SK-N-SH (cell line): Measurements from ENCODE around the gene NOX3. TPM values are rescaled to one million over a fixed set of nuclear protein-coding genes. Genes with fewer than 3 reads are reported as not detected.

Source experiments
- CTCF ChIA-PET: fragments of 300-600, 350-600 bp; formaldehyde crosslinking; extraction: SDS; loops from one replicate; lab custom pipeline; 2021; lab: Yijun Ruan, JAX
- POLR2A ChIA-PET: fragments of 350-600 bp; sonication (Branson Sonifier 250); formaldehyde crosslinking; extraction: SDS; loops from one replicate; lab custom pipeline; 2020; ENCODE audit warnings: antibody characterized with exemption, inconsistent platforms; lab: Yijun Ruan, JAX
- DNase-seq: peaks from one replicate; pipeline ENCODE4 v3.0.0; 2012
- H2AFZ ChIP-seq: fragments of 200-600 bp; sonication (generic); 2 replicates; pipeline ENCODE4 v1.8.1; 2016; ENCODE audit warnings: antibody characterized with exemption, mild to moderate bottlenecking, low read depth
- H3F3A ChIP-seq: fragments of 200-600 bp; sonication (generic); replicated peaks from 2 replicates; pipeline ENCODE3; 2016; ENCODE audit warnings: antibody characterized with exemption, mild to moderate bottlenecking; ENCODE audit not compliant: insufficient read depth
- H3K27ac ChIP-seq, 2 experiments: fragments of 200-500 bp in 1 of 2; fragments of 200-600 bp in 1 of 2; sonication (Bioruptor generic) in 1 of 2; sonication (generic), shearing (Covaris generic) in 1 of 2; 2 replicates each; pipeline versions ENCODE4 v1.5.1 to v1.6.1; 2014 to 2016; ENCODE audit warnings: low read depth in 2 of 2, inconsistent platforms in 1 of 2, low read length in 1 of 2, mild to moderate bottlenecking in 1 of 2, mixed read lengths in 1 of 2
- H3K27me3 ChIP-seq: fragments of 200-600 bp; sonication (generic), shearing (Covaris generic); 2 replicates; pipeline ENCODE4 v1.6.1; 2016; ENCODE audit warnings: mixed run types; ENCODE audit not compliant: insufficient read depth
- H3K36me3 ChIP-seq, 2 experiments: fragments of 200-500 bp in 1 of 2; fragments of 200-600 bp in 1 of 2; sonication (Bioruptor generic) in 1 of 2; sonication (generic) in 1 of 2; replicated peaks in 1 of 2; 2 replicates each; pipeline versions ENCODE3 to v1.5.1; 2014 to 2016; ENCODE audit warnings: low read length in 1 of 2, mild to moderate bottlenecking in 1 of 2; ENCODE audit not compliant: insufficient read depth in 2 of 2, control insufficient read depth in 1 of 2
- H3K4me1 ChIP-seq, 2 experiments: fragments of 200-500 bp in 1 of 2; fragments of 200-600 bp in 1 of 2; sonication (Bioruptor generic) in 1 of 2; sonication (generic), shearing (Covaris generic) in 1 of 2; 2 replicates each; pipeline versions ENCODE4 v1.5.1 to v1.6.1; 2014 to 2016; ENCODE audit warnings: low read depth in 1 of 2, low read length in 1 of 2, mixed run types in 1 of 2; ENCODE audit not compliant: insufficient read depth in 2 of 2, control insufficient read depth in 1 of 2
- H3K4me2 ChIP-seq: fragments of 200-600 bp; sonication (generic), shearing (Covaris generic); 2 replicates; pipeline ENCODE4 v1.6.1; 2017; ENCODE audit warnings: mixed run types
- H3K4me3 ChIP-seq, 2 experiments: fragments of 200-500 bp in 1 of 2; fragments of 200-600 bp in 1 of 2; sonication (Bioruptor generic) in 1 of 2; sonication (generic), shearing (Covaris generic) in 1 of 2; 2 replicates each; pipeline versions ENCODE4 v1.5.1 to v1.8.1; 2014 to 2016; ENCODE audit warnings: low read depth in 2 of 2, inconsistent platforms in 1 of 2, low read length in 1 of 2, mild to moderate bottlenecking in 1 of 2, mixed read lengths in 1 of 2, moderate library complexity in 1 of 2
- H3K79me2 ChIP-seq: fragments of 200-600 bp; sonication (generic); 2 replicates; pipeline ENCODE4 v1.8.1; 2017; ENCODE audit warnings: mild to moderate bottlenecking; ENCODE audit not compliant: insufficient read depth
- H3K9ac ChIP-seq: fragments of 200-600 bp; sonication (generic); 2 replicates; pipeline ENCODE4 v1.6.1; 2017; ENCODE audit warnings: mixed run types
- H3K9me2 ChIP-seq: fragments of 200-600 bp; sonication (generic); 2 replicates; pipeline ENCODE4 v1.6.1; 2017; ENCODE audit warnings: mixed run types
- H3K9me3 ChIP-seq: fragments of 200-600 bp; sonication (generic); 2 replicates; pipeline ENCODE4 v1.6.1; 2017; ENCODE audit warnings: mixed run types, mild to moderate bottlenecking, moderate library complexity
- H4K20me1 ChIP-seq: fragments of 200-600 bp; sonication (generic); 2 replicates; pipeline ENCODE4 v1.6.1; 2017; ENCODE audit warnings: mild to moderate bottlenecking, mixed run types; ENCODE audit not compliant: insufficient read depth
- CHD2 ChIP-seq: fragments of 150-350 bp; IDR thresholded peaks from 2 replicates; pipeline ENCODE4 v1.6.1; 2018; ENCODE audit warnings: low read length; ENCODE audit not compliant: partially characterized antibody
- FOSL2 ChIP-seq: IDR thresholded peaks from 2 replicates; pipeline ENCODE4 v1.4.0; 2012; ENCODE audit warnings: low read depth, mild to moderate bottlenecking, moderate library complexity, borderline replicate concordance
- FOXJ3 ChIP-seq: sonication (generic); formaldehyde crosslinking; IDR thresholded peaks from 2 replicates; pipeline ENCODE4 v1.5.1; 2020; ENCODE audit warnings: mild to moderate bottlenecking, missing genetic modification reagents
- FOXM1 ChIP-seq: IDR thresholded peaks from 2 replicates; pipeline ENCODE4 v1.4.0; 2012; ENCODE audit warnings: low read depth, mild to moderate bottlenecking
- JUND ChIP-seq: IDR thresholded peaks from 2 replicates; pipeline ENCODE4 v1.4.0; 2012
- MEF2A ChIP-seq: IDR thresholded peaks from 2 replicates; pipeline ENCODE4 v1.4.0; 2012; ENCODE audit warnings: low read depth, borderline replicate concordance
- POLR2AphosphoS5 ChIP-seq: IDR thresholded peaks from 2 replicates; pipeline ENCODE4 v1.6.1; 2012; ENCODE audit warnings: low read depth, low read length
- RAD21 ChIP-seq: IDR thresholded peaks from 2 replicates; pipeline ENCODE4 v1.6.1; 2012; ENCODE audit warnings: mild to moderate bottlenecking, low read length
- RCOR1 ChIP-seq: fragments of 150-350 bp; IDR thresholded peaks from 2 replicates; pipeline ENCODE4 v1.6.1; 2017; ENCODE audit warnings: antibody characterized with exemption, low read length
- RFX5 ChIP-seq: IDR thresholded peaks from 2 replicates; pipeline ENCODE4 v1.6.1; 2012; ENCODE audit warnings: mild to moderate bottlenecking, improper control_type of control experiment, low read length
- RXRA ChIP-seq: IDR thresholded peaks from 2 replicates; pipeline ENCODE4 v1.4.0; 2012; ENCODE audit warnings: low read depth, mild to moderate bottlenecking, borderline replicate concordance
- SIN3A ChIP-seq: IDR thresholded peaks from 2 replicates; pipeline ENCODE4 v1.6.1; 2012; ENCODE audit warnings: low read depth, mild to moderate bottlenecking, low read length, moderate library complexity, borderline replicate concordance
- SMC3 ChIP-seq: IDR thresholded peaks from 2 replicates; pipeline ENCODE4 v1.6.1; 2012; ENCODE audit warnings: low read depth, low read length, improper control_type of control experiment
- TEAD4 ChIP-seq: IDR thresholded peaks from 2 replicates; pipeline ENCODE4 v1.4.0; 2012; ENCODE audit warnings: mild to moderate bottlenecking, borderline replicate concordance; ENCODE audit not compliant: insufficient read depth
- polyA plus RNA-seq, 3 experiments: library from polyadenylated mRNA; depleted of rRNA; stranded (reverse); fragments of >200 nt; gene quantifications; 2 replicates each; pipeline ENCODE4 v1.2.3, GENCODE V29; 2012
- TF ChIP-seq, protein P1 (sequence below): fragments of 200-600 bp; sonication (generic); IDR thresholded peaks from 2 replicates; pipeline ENCODE4 v1.6.1; 2017; ENCODE audit warnings: antibody characterized with exemption, mild to moderate bottlenecking, moderate library complexity
- TF ChIP-seq, protein P2 (sequence below): IDR thresholded peaks from 2 replicates; pipeline ENCODE4 v1.4.0; 2012; ENCODE audit warnings: low read depth, borderline replicate concordance
- TF ChIP-seq, protein P3 (sequence below): IDR thresholded peaks from 2 replicates; pipeline ENCODE4; 2012
- TF ChIP-seq, protein P4 (sequence below): IDR thresholded peaks from 2 replicates; pipeline ENCODE4 v1.4.0; 2012; ENCODE audit warnings: low read depth
- TF ChIP-seq, protein P5 (sequence below): IDR thresholded peaks from 2 replicates; pipeline ENCODE4 v1.6.1; 2012; ENCODE audit warnings: mild to moderate bottlenecking, low read depth, low read length, moderate library complexity

Gene NOX3
- polyA plus RNA-seq, 1 of the 3 experiments (the other 2 are of a cell fraction), result 0.02 TPM

DNA sequence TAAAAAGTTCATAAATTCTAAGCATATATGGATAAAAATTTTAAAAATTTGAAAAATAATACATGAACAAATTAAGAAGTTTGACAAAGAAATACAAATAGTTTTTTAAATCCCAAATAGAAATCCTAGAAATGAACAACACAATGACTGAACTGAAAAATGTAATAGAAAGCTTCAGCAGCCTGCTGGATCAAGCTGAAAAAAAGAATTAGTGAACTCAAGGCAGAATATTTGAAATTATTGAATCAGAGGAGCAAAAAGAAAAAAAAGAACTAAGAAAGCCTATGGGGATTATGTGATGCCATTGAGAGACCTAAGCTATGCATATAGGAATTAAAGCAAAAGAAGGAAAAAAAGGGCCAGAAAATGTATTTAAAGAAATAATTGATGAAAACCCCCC is 101.5 kb downstream of the NOX3 start:
- Histone ChIP-seq H3K4me2 (no peak overlapping the region), H3K9ac (no peak overlapping the region), H3F3A (no peaks in the 10 kb centered on the region), H3K36me3 (peaks cover 0 to 3% of the 10 kb centered on the region in 2 experiments), H3K79me2 (no peaks in the 10 kb centered on the region), H4K20me1 (no peaks in the 10 kb centered on the region), H3K4me1 (no peaks in the 10 kb centered on the region), H2AFZ (no peak overlapping the region), H3K27ac (no peak overlapping the region), H3K4me3 (no peak overlapping the region), H3K9me2 (no peaks in the 10 kb centered on the region), H3K27me3 (no peaks in the 10 kb centered on the region), H3K9me3 (peaks cover 10% of the 10 kb centered on the region; the same call in 1 of the 2 replicates)
- POLR2A ChIA-PET, result no interaction called here
- TF ChIP-seq, protein P1, sequence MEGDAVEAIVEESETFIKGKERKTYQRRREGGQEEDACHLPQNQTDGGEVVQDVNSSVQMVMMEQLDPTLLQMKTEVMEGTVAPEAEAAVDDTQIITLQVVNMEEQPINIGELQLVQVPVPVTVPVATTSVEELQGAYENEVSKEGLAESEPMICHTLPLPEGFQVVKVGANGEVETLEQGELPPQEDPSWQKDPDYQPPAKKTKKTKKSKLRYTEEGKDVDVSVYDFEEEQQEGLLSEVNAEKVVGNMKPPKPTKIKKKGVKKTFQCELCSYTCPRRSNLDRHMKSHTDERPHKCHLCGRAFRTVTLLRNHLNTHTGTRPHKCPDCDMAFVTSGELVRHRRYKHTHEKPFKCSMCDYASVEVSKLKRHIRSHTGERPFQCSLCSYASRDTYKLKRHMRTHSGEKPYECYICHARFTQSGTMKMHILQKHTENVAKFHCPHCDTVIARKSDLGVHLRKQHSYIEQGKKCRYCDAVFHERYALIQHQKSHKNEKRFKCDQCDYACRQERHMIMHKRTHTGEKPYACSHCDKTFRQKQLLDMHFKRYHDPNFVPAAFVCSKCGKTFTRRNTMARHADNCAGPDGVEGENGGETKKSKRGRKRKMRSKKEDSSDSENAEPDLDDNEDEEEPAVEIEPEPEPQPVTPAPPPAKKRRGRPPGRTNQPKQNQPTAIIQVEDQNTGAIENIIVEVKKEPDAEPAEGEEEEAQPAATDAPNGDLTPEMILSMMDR, result no peak
- TF ChIP-seq RFX5 (no peak), MEF2A (no peak), SMC3 (no peak), JUND (no peak), SIN3A (no peak), RCOR1 (no peak), RAD21 (no peak)
- TF ChIP-seq, protein P2, sequence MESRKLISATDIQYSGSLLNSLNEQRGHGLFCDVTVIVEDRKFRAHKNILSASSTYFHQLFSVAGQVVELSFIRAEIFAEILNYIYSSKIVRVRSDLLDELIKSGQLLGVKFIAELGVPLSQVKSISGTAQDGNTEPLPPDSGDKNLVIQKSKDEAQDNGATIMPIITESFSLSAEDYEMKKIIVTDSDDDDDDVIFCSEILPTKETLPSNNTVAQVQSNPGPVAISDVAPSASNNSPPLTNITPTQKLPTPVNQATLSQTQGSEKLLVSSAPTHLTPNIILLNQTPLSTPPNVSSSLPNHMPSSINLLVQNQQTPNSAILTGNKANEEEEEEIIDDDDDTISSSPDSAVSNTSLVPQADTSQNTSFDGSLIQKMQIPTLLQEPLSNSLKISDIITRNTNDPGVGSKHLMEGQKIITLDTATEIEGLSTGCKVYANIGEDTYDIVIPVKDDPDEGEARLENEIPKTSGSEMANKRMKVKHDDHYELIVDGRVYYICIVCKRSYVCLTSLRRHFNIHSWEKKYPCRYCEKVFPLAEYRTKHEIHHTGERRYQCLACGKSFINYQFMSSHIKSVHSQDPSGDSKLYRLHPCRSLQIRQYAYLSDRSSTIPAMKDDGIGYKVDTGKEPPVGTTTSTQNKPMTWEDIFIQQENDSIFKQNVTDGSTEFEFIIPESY, result no peak
- TF ChIP-seq, protein P3, sequence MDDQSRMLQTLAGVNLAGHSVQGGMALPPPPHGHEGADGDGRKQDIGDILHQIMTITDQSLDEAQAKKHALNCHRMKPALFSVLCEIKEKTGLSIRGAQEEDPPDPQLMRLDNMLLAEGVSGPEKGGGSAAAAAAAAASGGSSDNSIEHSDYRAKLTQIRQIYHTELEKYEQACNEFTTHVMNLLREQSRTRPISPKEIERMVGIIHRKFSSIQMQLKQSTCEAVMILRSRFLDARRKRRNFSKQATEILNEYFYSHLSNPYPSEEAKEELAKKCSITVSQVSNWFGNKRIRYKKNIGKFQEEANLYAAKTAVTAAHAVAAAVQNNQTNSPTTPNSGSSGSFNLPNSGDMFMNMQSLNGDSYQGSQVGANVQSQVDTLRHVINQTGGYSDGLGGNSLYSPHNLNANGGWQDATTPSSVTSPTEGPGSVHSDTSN, result no peak
- DNase-seq, result no peak
- CTCF ChIA-PET, result no interaction called here

DNA sequence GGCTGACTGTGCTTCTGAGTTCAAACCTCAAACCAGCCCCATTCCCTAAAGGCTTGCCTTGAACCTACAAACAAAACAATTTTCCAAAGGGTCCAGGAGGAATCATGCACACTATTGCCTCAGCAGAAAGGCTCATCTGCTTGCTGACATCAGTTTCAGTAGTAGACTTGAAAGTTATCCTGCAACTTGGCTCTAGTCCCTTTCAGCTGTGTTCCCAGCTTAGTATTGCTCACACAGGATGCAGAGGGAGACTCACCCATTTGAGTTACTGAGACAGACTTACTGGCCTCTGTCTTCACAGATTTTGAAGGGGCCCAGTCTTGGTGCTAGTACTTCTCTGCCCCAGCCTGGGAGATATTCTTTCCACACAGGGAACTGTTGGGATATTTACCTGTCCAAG is 102.8 kb downstream of the NOX3 start:
- Histone ChIP-seq H3K27ac (no peak overlapping the region), H3K4me3 (no peak overlapping the region), H3K9me2 (no peaks in the 10 kb centered on the region), H3K4me1 (no peaks in the 10 kb centered on the region), H3F3A (no peaks in the 10 kb centered on the region), H3K9me3 (peaks cover 10% of the 10 kb centered on the region; the same call in 1 of the 2 replicates), H4K20me1 (no peaks in the 10 kb centered on the region), H3K79me2 (no peaks in the 10 kb centered on the region), H3K4me2 (no peak overlapping the region), H3K36me3 (peaks cover 0 to 3% of the 10 kb centered on the region in 2 experiments), H3K9ac (no peak overlapping the region), H3K27me3 (no peaks in the 10 kb centered on the region), H2AFZ (no peak overlapping the region)
- POLR2A ChIA-PET, result no interaction called here
- TF ChIP-seq FOXM1 (no peak), JUND (no peak), RXRA (no peak), POLR2AphosphoS5 (no peak), MEF2A (no peak), SIN3A (no peak), TEAD4 (no peak), RCOR1 (no peak), FOSL2 (no peak), CHD2 (no peak), FOXJ3 (CRISPR knock-in tag) (no peak)
- TF ChIP-seq, protein P4, sequence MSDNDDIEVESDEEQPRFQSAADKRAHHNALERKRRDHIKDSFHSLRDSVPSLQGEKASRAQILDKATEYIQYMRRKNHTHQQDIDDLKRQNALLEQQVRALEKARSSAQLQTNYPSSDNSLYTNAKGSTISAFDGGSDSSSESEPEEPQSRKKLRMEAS, result no peak
- TF ChIP-seq, protein P5, sequence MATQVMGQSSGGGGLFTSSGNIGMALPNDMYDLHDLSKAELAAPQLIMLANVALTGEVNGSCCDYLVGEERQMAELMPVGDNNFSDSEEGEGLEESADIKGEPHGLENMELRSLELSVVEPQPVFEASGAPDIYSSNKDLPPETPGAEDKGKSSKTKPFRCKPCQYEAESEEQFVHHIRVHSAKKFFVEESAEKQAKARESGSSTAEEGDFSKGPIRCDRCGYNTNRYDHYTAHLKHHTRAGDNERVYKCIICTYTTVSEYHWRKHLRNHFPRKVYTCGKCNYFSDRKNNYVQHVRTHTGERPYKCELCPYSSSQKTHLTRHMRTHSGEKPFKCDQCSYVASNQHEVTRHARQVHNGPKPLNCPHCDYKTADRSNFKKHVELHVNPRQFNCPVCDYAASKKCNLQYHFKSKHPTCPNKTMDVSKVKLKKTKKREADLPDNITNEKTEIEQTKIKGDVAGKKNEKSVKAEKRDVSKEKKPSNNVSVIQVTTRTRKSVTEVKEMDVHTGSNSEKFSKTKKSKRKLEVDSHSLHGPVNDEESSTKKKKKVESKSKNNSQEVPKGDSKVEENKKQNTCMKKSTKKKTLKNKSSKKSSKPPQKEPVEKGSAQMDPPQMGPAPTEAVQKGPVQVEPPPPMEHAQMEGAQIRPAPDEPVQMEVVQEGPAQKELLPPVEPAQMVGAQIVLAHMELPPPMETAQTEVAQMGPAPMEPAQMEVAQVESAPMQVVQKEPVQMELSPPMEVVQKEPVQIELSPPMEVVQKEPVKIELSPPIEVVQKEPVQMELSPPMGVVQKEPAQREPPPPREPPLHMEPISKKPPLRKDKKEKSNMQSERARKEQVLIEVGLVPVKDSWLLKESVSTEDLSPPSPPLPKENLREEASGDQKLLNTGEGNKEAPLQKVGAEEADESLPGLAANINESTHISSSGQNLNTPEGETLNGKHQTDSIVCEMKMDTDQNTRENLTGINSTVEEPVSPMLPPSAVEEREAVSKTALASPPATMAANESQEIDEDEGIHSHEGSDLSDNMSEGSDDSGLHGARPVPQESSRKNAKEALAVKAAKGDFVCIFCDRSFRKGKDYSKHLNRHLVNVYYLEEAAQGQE, result no peak
- CTCF ChIA-PET, result no interaction called here
- DNase-seq, result no peak
